CD14-positive monocyte (primary cell): ENCODE data around the gene SHMT2. TPM values are rescaled to one million over a fixed set of nuclear protein-coding genes. Genes with fewer than 3 reads are reported as not detected.
A peak's percentile ranks its signal among the peaks of the same experiment; 100 is the strongest.

ENCODE experiments used
- DNase-seq, 3 donors: peaks; one replicate each; pipeline ENCODE4 v3.0.0-alpha.2; 2011 to 2022
- H2AFZ ChIP-seq: 2 replicates; pipeline ENCODE4 v1.6.0; 2012; ENCODE audit warnings: mild to moderate bottlenecking, low read depth, low read length, inconsistent platforms; ENCODE audit not compliant: insufficient read depth, poor library complexity, severe bottlenecking
- H3K27ac ChIP-seq, 2 donors: 1 replicate in 1 of 2; 2 replicates in 1 of 2; pipeline ENCODE4 v1.5.1; 2012 to 2013; ENCODE audit warnings: low read length in 2 of 2, control low read depth in 1 of 2, inconsistent platforms in 1 of 2, low read depth in 1 of 2, mild to moderate bottlenecking in 1 of 2
- H3K27me3 ChIP-seq, 2 donors: one replicate each; pipeline versions ENCODE4 v1.6.0 to v1.6.1; 2011 to 2013; ENCODE audit warnings: low read length in 2 of 2; ENCODE audit not compliant: control insufficient read depth in 2 of 2, insufficient read depth in 2 of 2
- H3K36me3 ChIP-seq, 2 donors: replicated peaks in 1 of 2; 1 replicate in 1 of 2; 2 replicates in 1 of 2; pipeline versions ENCODE4 v1.5.1 to v1.6.1; 2012 to 2013; ENCODE audit warnings: low read length in 2 of 2, control low read depth in 1 of 2, inconsistent platforms in 1 of 2, mild to moderate bottlenecking in 1 of 2; ENCODE audit not compliant: insufficient read depth in 2 of 2, control insufficient read depth in 1 of 2
- H3K4me1 ChIP-seq, 2 donors: 1 replicate in 1 of 2; 2 replicates in 1 of 2; pipeline versions ENCODE4 v1.5.1 to v1.6.1; 2012 to 2013; ENCODE audit warnings: low read length in 2 of 2, control low read depth in 1 of 2, inconsistent platforms in 1 of 2, mild to moderate bottlenecking in 1 of 2, moderate library complexity in 1 of 2; ENCODE audit not compliant: insufficient read depth in 2 of 2, control insufficient read depth in 1 of 2
- H3K4me2 ChIP-seq: replicated peaks from 2 replicates; pipeline ENCODE3; 2012; ENCODE audit warnings: low read length, moderate library complexity, mild to moderate bottlenecking; ENCODE audit not compliant: poor library complexity, severe bottlenecking; ENCODE audit errors: extremely low read depth
- H3K4me3 ChIP-seq, 3 experiments: fragments of 200-600 bp in 1 of 3; sonication (generic) in 1 of 3; replicated peaks in 1 of 3; 1 replicate in 2 of 3; 2 replicates in 1 of 3; pipeline ENCODE4 v1.5.1; 2011 to 2013; ENCODE audit warnings: low read length in 3 of 3, mild to moderate bottlenecking in 3 of 3, control low read depth in 2 of 3, low read depth in 2 of 3, inconsistent platforms in 1 of 3, moderate library complexity in 1 of 3
- H3K79me2 ChIP-seq: 2 replicates; pipeline ENCODE4 v1.6.0; 2012; ENCODE audit warnings: mild to moderate bottlenecking, control low read depth, inconsistent platforms, low read length, moderate library complexity; ENCODE audit not compliant: insufficient read depth
- H3K9ac ChIP-seq: 2 replicates; pipeline ENCODE4 v1.6.0; 2017; ENCODE audit warnings: low read length, mild to moderate bottlenecking; ENCODE audit not compliant: insufficient read depth, poor library complexity, severe bottlenecking
- H3K9me3 ChIP-seq, 2 donors: replicated peaks in 1 of 2; 1 replicate in 1 of 2; 2 replicates in 1 of 2; pipeline versions ENCODE4 v1.5.1 to v1.6.1; 2012 to 2013; ENCODE audit warnings: low read length in 2 of 2, control low read depth in 1 of 2; ENCODE audit not compliant: control insufficient read depth in 1 of 2, insufficient read depth in 1 of 2
- H4K20me1 ChIP-seq: 2 replicates; pipeline ENCODE4 v1.6.0; 2012; ENCODE audit warnings: mild to moderate bottlenecking, low read length, control low read depth, moderate library complexity; ENCODE audit not compliant: insufficient read depth
- H3K27ac Mint-ChIP-seq, 7 donors: one replicate each; pipeline ENCODE4 v1.8.0; 2020; ENCODE audit warnings: mild to moderate bottlenecking in 7 of 7, mixed read lengths in 7 of 7, moderate library complexity in 6 of 7, inconsistent platforms in 2 of 7
- H3K27me3 Mint-ChIP-seq, 3 donors: one replicate each; pipeline ENCODE4 v1.8.0; 2021 to 2022; ENCODE audit warnings: low read depth in 3 of 3, mild to moderate bottlenecking in 3 of 3, mixed read lengths in 3 of 3, moderate library complexity in 3 of 3, inconsistent platforms in 1 of 3
- H3K36me3 Mint-ChIP-seq, 2 donors: one replicate each; pipeline ENCODE4 v1.8.0; 2020; ENCODE audit warnings: mixed read lengths in 2 of 2, inconsistent platforms in 1 of 2, mild to moderate bottlenecking in 1 of 2
- H3K4me1 Mint-ChIP-seq: one replicate; pipeline ENCODE4 v1.8.0; 2020; ENCODE audit warnings: mild to moderate bottlenecking, mixed read lengths
- H3K4me3 Mint-ChIP-seq, 2 donors: one replicate each; pipeline ENCODE4 v1.8.0; 2020; ENCODE audit warnings: mild to moderate bottlenecking in 2 of 2, mixed read lengths in 2 of 2, moderate library complexity in 1 of 2
- H3K9me3 Mint-ChIP-seq, 7 donors: one replicate each; pipeline ENCODE4 v1.8.0; 2020 to 2022; ENCODE audit warnings: mixed read lengths in 7 of 7, mild to moderate bottlenecking in 6 of 7, moderate library complexity in 6 of 7, inconsistent platforms in 2 of 7
- WGBS: methylation state at CpG from one replicate; pipeline ENCODE4 v1.1.5; 2013; ENCODE audit warnings: missing lambda C conversion rate; ENCODE audit not compliant: insufficient coverage; 5-methylcytosine and 5-hydroxymethylcytosine counted together
- intact Hi-C, 2 donors: fragments of 100-400 bp; cut with micrococcal nuclease; formaldehyde crosslinking; loops; one replicate each; pipeline versions ENCODE4 v1.15.0 to v1.15.1; 2023
- polyA plus RNA-seq, 3 donors: library from polyadenylated mRNA; depleted of rRNA in 1 of 3; unstranded in 2 of 3; stranded (reverse) in 1 of 3; fragments of 300-500 nt in 2 of 3; fragments of >200 nt in 1 of 3; fragmentation: Illumina TruSeq in 2 of 3; gene quantifications; 1 replicate in 2 of 3; 2 replicates in 1 of 3; pipeline ENCODE4 v1.2.3, GENCODE V29; 2012 to 2021
- TF ChIP-seq, protein P1 (sequence below): fragments of 200-600 bp; IDR thresholded peaks from one replicate; pipeline ENCODE4 v1.8.0; 2022; ENCODE audit warnings: antibody characterized with exemption, mild to moderate bottlenecking

Gene SHMT2
- polyA plus RNA-seq, 3 donors = 36.8 to 52.0 (median 39.8) TPM

DNA sequence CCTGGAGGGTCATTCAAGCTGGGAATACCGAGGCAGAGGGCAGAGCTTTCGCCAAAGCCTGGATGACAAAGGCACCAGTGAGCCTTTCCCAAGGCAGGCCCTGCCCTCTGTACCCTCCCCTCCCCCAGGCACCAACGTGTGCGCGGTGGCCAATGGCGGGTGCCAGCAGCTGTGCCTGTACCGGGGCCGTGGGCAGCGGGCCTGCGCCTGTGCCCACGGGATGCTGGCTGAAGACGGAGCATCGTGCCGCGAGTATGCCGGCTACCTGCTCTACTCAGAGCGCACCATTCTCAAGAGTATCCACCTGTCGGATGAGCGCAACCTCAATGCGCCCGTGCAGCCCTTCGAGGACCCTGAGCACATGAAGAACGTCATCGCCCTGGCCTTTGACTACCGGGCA, 44.1 kb upstream of the SHMT2 start:
- H3K4me3 Mint-ChIP-seq = no peak overlapping the region
- H3K27ac ChIP-seq = no peak overlapping the region
- intact Hi-C loops = no loop called here
- H3K9me3 Mint-ChIP-seq = peaks cover 0 to 2% (median 0%) of the 10 kb centered on the region in 7 donors
- H2AFZ ChIP-seq = no peak overlapping the region
- H3K4me3 ChIP-seq = no peak overlapping the region
- 92% methylated on average over 24 of the region's 25 CpGs for WGBS
- H3K27ac Mint-ChIP-seq = no peak overlapping the region
- no peak overlapping the region for H3K9ac ChIP-seq
- TF ChIP-seq, protein P1, sequence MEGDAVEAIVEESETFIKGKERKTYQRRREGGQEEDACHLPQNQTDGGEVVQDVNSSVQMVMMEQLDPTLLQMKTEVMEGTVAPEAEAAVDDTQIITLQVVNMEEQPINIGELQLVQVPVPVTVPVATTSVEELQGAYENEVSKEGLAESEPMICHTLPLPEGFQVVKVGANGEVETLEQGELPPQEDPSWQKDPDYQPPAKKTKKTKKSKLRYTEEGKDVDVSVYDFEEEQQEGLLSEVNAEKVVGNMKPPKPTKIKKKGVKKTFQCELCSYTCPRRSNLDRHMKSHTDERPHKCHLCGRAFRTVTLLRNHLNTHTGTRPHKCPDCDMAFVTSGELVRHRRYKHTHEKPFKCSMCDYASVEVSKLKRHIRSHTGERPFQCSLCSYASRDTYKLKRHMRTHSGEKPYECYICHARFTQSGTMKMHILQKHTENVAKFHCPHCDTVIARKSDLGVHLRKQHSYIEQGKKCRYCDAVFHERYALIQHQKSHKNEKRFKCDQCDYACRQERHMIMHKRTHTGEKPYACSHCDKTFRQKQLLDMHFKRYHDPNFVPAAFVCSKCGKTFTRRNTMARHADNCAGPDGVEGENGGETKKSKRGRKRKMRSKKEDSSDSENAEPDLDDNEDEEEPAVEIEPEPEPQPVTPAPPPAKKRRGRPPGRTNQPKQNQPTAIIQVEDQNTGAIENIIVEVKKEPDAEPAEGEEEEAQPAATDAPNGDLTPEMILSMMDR = no peak
- no peaks in the 10 kb centered on the region for H3K79me2 ChIP-seq
- H3K36me3 ChIP-seq = peaks cover 90 to 100% of the 10 kb centered on the region in 2 donors
- no peaks in the 10 kb centered on the region for H3K27me3 ChIP-seq
- no peaks in the 10 kb centered on the region for H3K9me3 ChIP-seq
- H3K27me3 Mint-ChIP-seq = peaks cover 2 to 5% (median 3%) of the 10 kb centered on the region in 3 donors
- peaks cover 100% of the 10 kb centered on the region for H4K20me1 ChIP-seq
- DNase-seq = no peak
- H3K4me1 ChIP-seq = no peaks in the 10 kb centered on the region
- no peak overlapping the region for H3K4me2 ChIP-seq
- H3K4me1 Mint-ChIP-seq = no peaks in the 10 kb centered on the region
- peaks cover 95 to 100% of the 10 kb centered on the region in 2 donors for H3K36me3 Mint-ChIP-seq

DNA sequence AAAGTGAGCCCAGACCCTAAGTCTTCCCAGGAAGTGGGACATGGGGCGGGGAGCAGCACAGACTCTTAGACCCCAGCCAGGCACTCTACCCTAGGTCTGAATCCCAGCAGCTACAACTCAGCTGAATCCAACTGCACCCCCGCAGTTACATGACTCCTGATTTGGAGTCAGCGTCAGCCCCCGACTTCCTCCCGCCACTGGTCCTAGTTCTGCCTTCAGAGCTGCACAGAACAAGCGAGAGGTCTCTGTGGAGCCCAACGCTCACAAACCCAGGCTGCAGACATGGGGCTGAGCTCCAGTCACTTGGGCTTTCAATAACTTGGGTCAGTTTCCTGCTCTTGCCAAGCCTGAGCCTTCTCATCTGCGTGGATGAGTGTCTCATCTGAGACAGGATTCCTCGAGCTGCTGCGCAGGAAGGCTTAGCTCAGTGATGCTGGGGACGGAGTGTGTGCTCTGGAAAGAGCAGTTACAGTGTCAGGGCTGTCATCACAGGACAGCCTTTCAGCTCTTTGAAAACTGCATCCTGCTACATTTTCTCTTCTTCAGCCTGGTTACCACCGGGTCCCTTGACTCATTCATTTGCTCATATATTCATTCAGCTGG, 43.5 kb upstream of the SHMT2 start:
- H3K9ac ChIP-seq = no peak overlapping the region
- peaks cover 90 to 100% of the 10 kb centered on the region in 2 donors for H3K36me3 ChIP-seq
- DNase-seq = no peak
- H3K9me3 ChIP-seq = no peaks in the 10 kb centered on the region
- no peak overlapping the region for H2AFZ ChIP-seq
- Mint-ChIP-seq H3K27me3 (peaks cover 2 to 5% (median 3%) of the 10 kb centered on the region in 3 donors), H3K27ac (peak overlapping the region in 1 of 7 donors; percentile 60), H3K4me3 (no peak overlapping the region), H3K36me3 (peaks cover 97 to 100% of the 10 kb centered on the region in 2 donors), H3K9me3 (peaks cover 0 to 2% (median 0%) of the 10 kb centered on the region in 7 donors), H3K4me1 (no peaks in the 10 kb centered on the region)
- 85% methylated on average over 12 of the region's 12 CpGs for WGBS
- no peak overlapping the region for H3K4me2 ChIP-seq
- H3K4me3 ChIP-seq = no peak overlapping the region
- TF ChIP-seq, protein P1 = no peak
- H3K27me3 ChIP-seq = no peaks in the 10 kb centered on the region
- H3K79me2 ChIP-seq = no peaks in the 10 kb centered on the region
- intact Hi-C loops = no loop called here
- no peaks in the 10 kb centered on the region for H3K4me1 ChIP-seq
- peaks cover 100% of the 10 kb centered on the region for H4K20me1 ChIP-seq
- H3K27ac ChIP-seq = no peak overlapping the region
